ENCODE results near the gene GMIP. TPM values are rescaled to one million over a fixed set of nuclear protein-coding genes. Genes with fewer than 3 reads are reported as not detected.

The GMIP gene
- total and polyA plus RNA-seq, 2 of the 4 experiments (the other 2 are of a cell fraction): 4.1 to 11.0 TPM

- H3K79me1 ChIP-seq (ENCODE audit: low read depth in 1 of 2, low read length in 2 of 2): peaks cover 3 to 7% of the 10 kb centered on the region in 2 experiments
- in situ Hi-C loops (cut with MboI; ENCODE audit: low sequenced_read_pairs): loop anchor here (25.0 kb wide), 1 partner anchor 250 kb away; no protein-coding TSS in a partner anchor
- CTCF ChIA-PET: no interaction called here
Observed at GRCh38 chr19:19637186-19637522, 6.3 kb downstream of the GMIP start.

More at GRCh38 chr19:19637186-19637522, 6.3 kb downstream of the GMIP start:
- Histone ChIP-seq H3K36me3 (ENCODE audit: control insufficient read depth, insufficient read depth, low read length) (peaks cover 43% of the 10 kb centered on the region), H2AK9ac (replicated peaks; ENCODE audit: low read depth, low read length, poor library complexity) (no peak overlapping the region), H2BK120ac (ENCODE audit: low read depth, low read length) (no peak overlapping the region), H4K91ac (ENCODE audit: insufficient read depth, low read depth, low read length) (no peak overlapping the region), H3K18ac (ENCODE audit: low read depth, low read length) (no peak overlapping the region), H2BK5ac (ENCODE audit: low read depth, low read length, poor library complexity, severe bottlenecking) (no peak overlapping the region), H2BK15ac (ENCODE audit: low read depth, low read length) (no peak overlapping the region), H2AK5ac (ENCODE audit: low read depth, low read length) (no peak overlapping the region), H3K4ac (ENCODE audit: low read depth, low read length) (no peak overlapping the region), H3K4me2 (ENCODE audit: low read depth, low read length) (no peak overlapping the region), H3K9me1 (ENCODE audit: insufficient read depth, low read length) (no peaks in the 10 kb centered on the region; the same call in 1 of the 2 replicates), H4K5ac (ENCODE audit: low read depth, low read length) (no peak overlapping the region), H2BK20ac (ENCODE audit: low read depth, low read length) (no peak overlapping the region), H3K14ac (replicated peaks; ENCODE audit: low read depth, low read length) (no peak overlapping the region), H3K23ac (ENCODE audit: low read depth, low read length) (no peak overlapping the region), H4K8ac (ENCODE audit: low read depth in 2 of 2, low read length in 2 of 2) (no peak overlapping the region), H3K27me3 (ENCODE audit: control insufficient read depth, insufficient read depth, low read length) (no peaks in the 10 kb centered on the region), H3K56ac (ENCODE audit: extremely low read depth, insufficient read depth, low read length) (no peak overlapping the region), H3K9ac (ENCODE audit: low read depth, low read length) (no peak overlapping the region), H4K20me1 (ENCODE audit: insufficient read depth, low read length) (no peaks in the 10 kb centered on the region), H3K4me3 (ENCODE audit: insufficient read depth, low read depth, low read length) (no peak overlapping the region), H2AFZ (replicated peaks; ENCODE audit: low read length, poor library complexity) (no peak overlapping the region), H3K9me3 (ENCODE audit: control insufficient read depth, insufficient read depth, low read length) (no peaks in the 10 kb centered on the region), H3K27ac (ENCODE audit: insufficient read depth, low read length) (no peak overlapping the region), H3K4me1 (ENCODE audit: control insufficient read depth, insufficient read depth, low read length) (no peaks in the 10 kb centered on the region)
- DNase-seq (no peak), ATAC-seq (ENCODE audit: low read depth) (no peak)
- TF ChIP-seq MXI1 (IDR thresholded peaks at IDR 0.05; ENCODE audit: borderline replicate concordance, low read depth, low read length) (no peak), SMC3 (IDR thresholded peaks at IDR 0.05; ENCODE audit: low read depth, low read length) (no peak), FOS (IDR thresholded peaks at IDR 0.05; ENCODE audit: low read depth, low read length) (no peak), RAD21 (IDR thresholded peaks at IDR 0.05; ENCODE audit: low read length) (no peak), RFX5 (IDR thresholded peaks at IDR 0.05; ENCODE audit: low read depth, low read length) (no peak), RCOR1 (IDR thresholded peaks at IDR 0.05; ENCODE audit: insufficient replicate concordance, low read length) (no peak), NFE2L2 (IDR thresholded peaks at IDR 0.05; ENCODE audit: low read depth, low read length) (no peak), MAZ (IDR thresholded peaks at IDR 0.05; ENCODE audit: borderline replicate concordance, low read depth, low read length) (no peak), CEBPB (IDR thresholded peaks at IDR 0.05; ENCODE audit: low read depth, low read length) (no peak)
- TF ChIP-seq, protein P1, sequence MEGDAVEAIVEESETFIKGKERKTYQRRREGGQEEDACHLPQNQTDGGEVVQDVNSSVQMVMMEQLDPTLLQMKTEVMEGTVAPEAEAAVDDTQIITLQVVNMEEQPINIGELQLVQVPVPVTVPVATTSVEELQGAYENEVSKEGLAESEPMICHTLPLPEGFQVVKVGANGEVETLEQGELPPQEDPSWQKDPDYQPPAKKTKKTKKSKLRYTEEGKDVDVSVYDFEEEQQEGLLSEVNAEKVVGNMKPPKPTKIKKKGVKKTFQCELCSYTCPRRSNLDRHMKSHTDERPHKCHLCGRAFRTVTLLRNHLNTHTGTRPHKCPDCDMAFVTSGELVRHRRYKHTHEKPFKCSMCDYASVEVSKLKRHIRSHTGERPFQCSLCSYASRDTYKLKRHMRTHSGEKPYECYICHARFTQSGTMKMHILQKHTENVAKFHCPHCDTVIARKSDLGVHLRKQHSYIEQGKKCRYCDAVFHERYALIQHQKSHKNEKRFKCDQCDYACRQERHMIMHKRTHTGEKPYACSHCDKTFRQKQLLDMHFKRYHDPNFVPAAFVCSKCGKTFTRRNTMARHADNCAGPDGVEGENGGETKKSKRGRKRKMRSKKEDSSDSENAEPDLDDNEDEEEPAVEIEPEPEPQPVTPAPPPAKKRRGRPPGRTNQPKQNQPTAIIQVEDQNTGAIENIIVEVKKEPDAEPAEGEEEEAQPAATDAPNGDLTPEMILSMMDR (conservative IDR thresholded peaks at IDR 0.05; ENCODE audit: low read depth, low read length): no peak
- no TSS peak for BruUV-seq (replicated peaks)
- dilution Hi-C loops (cut with HindIII; ENCODE audit: low sequenced_read_pairs, unreplicated experiment) (no loop called here), intact Hi-C loops (cut with micrococcal nuclease) (no loop called here)
- POLR2A ChIA-PET (ENCODE audit: unreplicated experiment): no interaction called here
- 91% methylated on average over 12 of the region's 27 CpGs; no CpG with 5 or more reads in 1 of the 2 experiments for WGBS, 2 experiments (ENCODE audit: extremely low coverage in 2 of 2, insufficient read length in 1 of 2)
